Measurements from ENCODE around the gene FN1. TPM values are rescaled to one million over a fixed set of nuclear protein-coding genes. Genes with fewer than 3 reads are reported as not detected.

The FN1 gene
- polyA plus RNA-seq, 1 donor (not counting 4 experiments of a cell fraction or from before 2014, with no cell fraction given): 1,649 TPM

GRCh38 chr2:215405722-215406581 lies 29.9 kb downstream of the FN1 start:
- Histone ChIP-seq H3K4me1 (ENCODE audit: control insufficient read depth, extremely low read depth, insufficient read depth, low read length) (peaks cover 15% of the 10 kb centered on the region), H3K27me3 (ENCODE audit: control insufficient read depth, extremely low read depth, insufficient read depth, low read length) (no peaks in the 10 kb centered on the region), H3K9me1 (ENCODE audit: control insufficient read depth, extremely low read depth, insufficient read depth, low read length) (no peaks in the 10 kb centered on the region), H3K36me3 (ENCODE audit: control insufficient read depth in 2 of 2, extremely low read depth in 1 of 2, insufficient read depth in 2 of 2, low read length in 2 of 2) (peaks cover 7 to 34% of the 10 kb centered on the region in 2 experiments), H3K9ac (ENCODE audit: control insufficient read depth, extremely low read depth, insufficient read depth, low read length) (no peak overlapping the region), H3K4me2 (ENCODE audit: control insufficient read depth, extremely low read depth, insufficient read depth, low read depth, low read length) (no peak overlapping the region), H3K9me3 (ENCODE audit: control insufficient read depth, low read depth, low read length) (no peaks in the 10 kb centered on the region), H3K4me3 (ENCODE audit: control insufficient read depth in 2 of 3, extremely low read depth in 1 of 3, insufficient read depth in 2 of 3, low read depth in 1 of 3, low read length in 3 of 3) (no peak overlapping the region), H3K27ac (ENCODE audit: control insufficient read depth, insufficient read depth, low read length) (no peak overlapping the region), H2AFZ (ENCODE audit: control insufficient read depth, low read length) (no peak overlapping the region), H3K79me2 (ENCODE audit: control insufficient read depth, insufficient read depth, low read length) (no peaks in the 10 kb centered on the region), H4K20me1 (ENCODE audit: control insufficient read depth, extremely low read depth, insufficient read depth, low read length) (no peaks in the 10 kb centered on the region)
- TF ChIP-seq CTCF (optimal IDR thresholded peaks at IDR 0.05 in 1 of 3, IDR thresholded peaks at IDR 0.05 in 1 of 3, conservative IDR thresholded peaks at IDR 0.05 in 1 of 3; ENCODE audit: extremely low read depth in 1 of 3, insufficient read depth in 2 of 3, low read length in 3 of 3): no peak
- TF ChIP-seq EZH2 (IDR thresholded peaks at IDR 0.05; ENCODE audit: low read length): no peak
- DNase-seq (ENCODE audit: low read depth, low spot score) (no peak), FAIRE-seq (peak; percentile 23)
- dilution Hi-C loops (cut with MboI; ENCODE audit: extremely low pct_ligation_motif_present, low sequenced_read_pairs): no loop called here

GRCh38 chr2:215404348-215405012 lies 31.4 kb downstream of the FN1 start:
- TF ChIP-seq EZH2 (IDR thresholded peaks at IDR 0.05; ENCODE audit: low read length) (no peak), CTCF (optimal IDR thresholded peaks at IDR 0.05 in 1 of 3, IDR thresholded peaks at IDR 0.05 in 1 of 3, conservative IDR thresholded peaks at IDR 0.05 in 1 of 3; ENCODE audit: extremely low read depth in 1 of 3, insufficient read depth in 2 of 3, low read length in 3 of 3) (no peak)
- no peak overlapping the region for H3K9ac ChIP-seq (ENCODE audit: control insufficient read depth, extremely low read depth, insufficient read depth, low read length)
- no peak overlapping the region for H3K4me2 ChIP-seq (ENCODE audit: control insufficient read depth, extremely low read depth, insufficient read depth, low read depth, low read length)
- no peak overlapping the region for H3K4me3 ChIP-seq (ENCODE audit: control insufficient read depth in 2 of 3, extremely low read depth in 1 of 3, insufficient read depth in 2 of 3, low read depth in 1 of 3, low read length in 3 of 3)
- H2AFZ ChIP-seq (ENCODE audit: control insufficient read depth, low read length): no peak overlapping the region
- H4K20me1 ChIP-seq (ENCODE audit: control insufficient read depth, extremely low read depth, insufficient read depth, low read length): no peaks in the 10 kb centered on the region
- no peaks in the 10 kb centered on the region for H3K27me3 ChIP-seq (ENCODE audit: control insufficient read depth, extremely low read depth, insufficient read depth, low read length)
- peaks cover 7 to 31% of the 10 kb centered on the region in 2 experiments for H3K36me3 ChIP-seq (ENCODE audit: control insufficient read depth in 2 of 2, extremely low read depth in 1 of 2, insufficient read depth in 2 of 2, low read length in 2 of 2)
- FAIRE-seq (peak; percentile 57), DNase-seq (ENCODE audit: low read depth, low spot score) (no peak)
- H3K27ac ChIP-seq (ENCODE audit: control insufficient read depth, insufficient read depth, low read length): no peak overlapping the region
- peaks cover 2% of the 10 kb centered on the region for H3K4me1 ChIP-seq (ENCODE audit: control insufficient read depth, extremely low read depth, insufficient read depth, low read length)
- no peaks in the 10 kb centered on the region for H3K9me3 ChIP-seq (ENCODE audit: control insufficient read depth, low read depth, low read length)
- dilution Hi-C loops (cut with MboI; ENCODE audit: extremely low pct_ligation_motif_present, low sequenced_read_pairs): no loop called here
- no peaks in the 10 kb centered on the region for H3K79me2 ChIP-seq (ENCODE audit: control insufficient read depth, insufficient read depth, low read length)
- H3K9me1 ChIP-seq (ENCODE audit: control insufficient read depth, extremely low read depth, insufficient read depth, low read length): no peaks in the 10 kb centered on the region
